Measurements from ENCODE around the gene IL17B.

- TF ChIP-seq CTCF (conservative IDR thresholded peaks at IDR 0.05) = no peak
- no peak for TF ChIP-seq EZH2 (IDR thresholded peaks at IDR 0.05; ENCODE audit: low read depth)
Observed at GRCh38 chr5:149397530-149397929, 18.4 kb upstream of the IL17B start.
